ENCODE data around the gene ZBTB20. TPM values are rescaled to one million over a fixed set of nuclear protein-coding genes. Genes with fewer than 3 reads are reported as not detected.

ZBTB20 gene
- total and polyA plus RNA-seq, 2 of the 4 experiments (the other 2 are of a cell fraction) = 0.75 to 14.7 TPM

GRCh38 chr3:114856835-114857234, 290.3 kb downstream of the ZBTB20 start:
- no peak overlapping the region for H2BK15ac ChIP-seq (ENCODE audit: low read depth, low read length)
- H2BK20ac ChIP-seq (ENCODE audit: low read depth, low read length) = no peak overlapping the region
- no peak overlapping the region for H2AK9ac ChIP-seq (replicated peaks; ENCODE audit: low read depth, low read length, poor library complexity)
- H2AK5ac ChIP-seq (ENCODE audit: low read depth, low read length) = no peak overlapping the region
- H4K20me1 ChIP-seq (ENCODE audit: insufficient read depth, low read length) = no peaks in the 10 kb centered on the region
- no peaks in the 10 kb centered on the region for H3K4me1 ChIP-seq (ENCODE audit: control insufficient read depth, insufficient read depth, low read length)
- no peaks in the 10 kb centered on the region for H3K27me3 ChIP-seq (ENCODE audit: control insufficient read depth, insufficient read depth, low read length)
- no peaks in the 10 kb centered on the region for H3K79me1 ChIP-seq (ENCODE audit: low read depth in 1 of 2, low read length in 2 of 2)
- H3K4me3 ChIP-seq (ENCODE audit: insufficient read depth, low read depth, low read length) = no peak overlapping the region
- no peak overlapping the region for H3K23ac ChIP-seq (ENCODE audit: low read depth, low read length)
- H3K36me3 ChIP-seq (ENCODE audit: control insufficient read depth, insufficient read depth, low read length) = no peaks in the 10 kb centered on the region
- no peak overlapping the region for H2BK5ac ChIP-seq (ENCODE audit: low read depth, low read length, poor library complexity, severe bottlenecking)
- ATAC-seq (ENCODE audit: low read depth) (no peak), DNase-seq (no peak)
- no peak overlapping the region for H4K8ac ChIP-seq (ENCODE audit: low read depth in 2 of 2, low read length in 2 of 2)
- no peak overlapping the region for H4K91ac ChIP-seq (ENCODE audit: insufficient read depth, low read depth, low read length)
- H2BK120ac ChIP-seq (ENCODE audit: low read depth, low read length) = no peak overlapping the region
- H3K4ac ChIP-seq (ENCODE audit: low read depth, low read length) = no peak overlapping the region
- no peak overlapping the region for H3K9ac ChIP-seq (ENCODE audit: low read depth, low read length)
- WGBS, 2 experiments (ENCODE audit: extremely low coverage in 2 of 2, insufficient read length in 1 of 2) = no CpG with 5 or more reads among the region's 1 CpG
- H3K9me3 ChIP-seq (ENCODE audit: control insufficient read depth, insufficient read depth, low read length) = no peaks in the 10 kb centered on the region
- H3K9me1 ChIP-seq (ENCODE audit: insufficient read depth, low read length) = no peaks in the 10 kb centered on the region
- no peak overlapping the region for H3K14ac ChIP-seq (replicated peaks; ENCODE audit: low read depth, low read length)
- in situ Hi-C loops (cut with MboI; ENCODE audit: low sequenced_read_pairs) = no loop called here
- H3K18ac ChIP-seq (ENCODE audit: low read depth, low read length) = no peak overlapping the region
- POLR2A ChIA-PET (ENCODE audit: unreplicated experiment) = no interaction called here
- H2AFZ ChIP-seq (replicated peaks; ENCODE audit: low read length, poor library complexity) = no peak overlapping the region
- dilution Hi-C loops (cut with HindIII; ENCODE audit: low sequenced_read_pairs, unreplicated experiment) = no loop called here
- no peak for TF ChIP-seq POLR2A (IDR thresholded peaks at IDR 0.05; ENCODE audit: low read depth, low read length)
- TF ChIP-seq RFX5 (IDR thresholded peaks at IDR 0.05; ENCODE audit: low read depth, low read length) = no peak
- no peak for TF ChIP-seq CEBPB (IDR thresholded peaks at IDR 0.05; ENCODE audit: low read depth, low read length)
- TF ChIP-seq FOS (IDR thresholded peaks at IDR 0.05; ENCODE audit: low read depth, low read length) = no peak
- no peak for TF ChIP-seq MXI1 (IDR thresholded peaks at IDR 0.05; ENCODE audit: borderline replicate concordance, low read depth, low read length)
- no peak for TF ChIP-seq SMC3 (IDR thresholded peaks at IDR 0.05; ENCODE audit: low read depth, low read length)
- no peak for TF ChIP-seq RAD21 (IDR thresholded peaks at IDR 0.05; ENCODE audit: low read length)
- no peak for TF ChIP-seq CHD1 (IDR thresholded peaks at IDR 0.05; ENCODE audit: low read depth, low read length)
- no peak for TF ChIP-seq USF2 (IDR thresholded peaks at IDR 0.05; ENCODE audit: low read depth, low read length)
- no peak for TF ChIP-seq ELK1 (IDR thresholded peaks at IDR 0.05; ENCODE audit: borderline replicate concordance, low read depth, low read length)
- TF ChIP-seq CTCF (conservative IDR thresholded peaks at IDR 0.05; ENCODE audit: low read depth, low read length) = no peak
- no peak for TF ChIP-seq BHLHE40 (IDR thresholded peaks at IDR 0.05; ENCODE audit: low read depth, low read length)
- TF ChIP-seq NFE2L2 (IDR thresholded peaks at IDR 0.05; ENCODE audit: low read depth, low read length) = no peak
- TF ChIP-seq MAZ (IDR thresholded peaks at IDR 0.05; ENCODE audit: borderline replicate concordance, low read depth, low read length) = no peak
- no peak overlapping the region for H4K5ac ChIP-seq (ENCODE audit: low read depth, low read length)
- CTCF ChIA-PET = interaction anchor here (1.3 kb wide), 1 partner anchor 10 kb away, joined by 3 read pairs; no protein-coding TSS in a partner anchor
- no TSS peak for BruUV-seq (replicated peaks)
- intact Hi-C loops (cut with micrococcal nuclease) = no loop called here
- no peak overlapping the region for H3K56ac ChIP-seq (ENCODE audit: extremely low read depth, insufficient read depth, low read length)
- H3K27ac ChIP-seq (ENCODE audit: insufficient read depth, low read length) = no peak overlapping the region
- H3K4me2 ChIP-seq (ENCODE audit: low read depth, low read length) = no peak overlapping the region

All from IMR-90 (cell line).